A549 (cell line): Measurements from ENCODE around the gene S100A7A. TPM values are rescaled to one million over a fixed set of nuclear protein-coding genes. Genes with fewer than 3 reads are reported as not detected.
"Not testable (repeated sequence)": the region's sequence is repeated elsewhere in the genome, so short reads cannot be mapped to it uniquely, and the experiment has no call there.

Experiments
- ATAC-seq, 2 experiments: fragments of 200-7000 bp in 1 of 2; fragments of >200 bp in 1 of 2; cut with Nextera tagmentation in 1 of 2; cut with Tn5 transposase in 1 of 2; 3 replicates each; pipeline versions ENCODE4 v1.8.0 to v1.9.1; 2018 to 2020; ENCODE audit warnings: mild to moderate bottlenecking in 1 of 2, moderate library complexity in 1 of 2
- CTCF ChIA-PET: fragments of 300-600 bp; sonication (Branson Sonifier 250); formaldehyde crosslinking; extraction: SDS; loops from one replicate; lab custom pipeline; 2021; ENCODE audit warnings: antibody characterized with exemption, inconsistent platforms; lab: Yijun Ruan, JAX
- POLR2A ChIA-PET: fragments of 350-600 bp; formaldehyde crosslinking; extraction: SDS; loops from one replicate; lab custom pipeline; 2021; ENCODE audit warnings: antibody characterized with exemption, inconsistent platforms; lab: Yijun Ruan, JAX
- DNase-seq, 2 experiments: peaks; one replicate each; pipeline versions ENCODE4 v3.0.0 to v3.0.0-alpha.2; 2011 to 2016; ENCODE audit warnings: low read depth in 1 of 2, low spot score in 1 of 2
- FAIRE-seq: peaks from 2 replicates; lab custom pipeline; 2011; peaks lifted over from hg19 to GRCh38; lab: Jason Lieb, UNC
- H3K27ac ChIP-seq, 2 experiments: fragments of >200 bp; sonication (Bioruptor Twin); formaldehyde crosslinking; 3 replicates each; pipeline ENCODE4 v1.5.1; 2016 to 2017
- H3K4me1 ChIP-seq: fragments of >200 bp; sonication (Bioruptor Twin); formaldehyde crosslinking; 3 replicates; pipeline ENCODE4 v1.6.1; 2016
- H3K4me2 ChIP-seq: fragments of >200 bp; sonication (Bioruptor Twin); formaldehyde crosslinking; 3 replicates; pipeline ENCODE4 v1.6.1; 2016
- H3K4me3 ChIP-seq: fragments of >200 bp; sonication (Bioruptor Twin); formaldehyde crosslinking; 3 replicates; pipeline ENCODE4 v1.5.1; 2016
- H3K9me3 ChIP-seq: fragments of >200 bp; sonication (Bioruptor Twin); formaldehyde crosslinking; 3 replicates; pipeline ENCODE4 v1.6.1; 2016
- CEBPB ChIP-seq, 2 experiments: fragments of >200 bp in 1 of 2; sonication (Bioruptor Twin) in 1 of 2; formaldehyde crosslinking in 1 of 2; IDR thresholded peaks; 2 replicates each; pipeline ENCODE4 v1.6.1; 2012 to 2016
- FOSB ChIP-seq: fragments of 250-450 bp; sonication (Bioruptor Pico); IDR thresholded peaks from 2 replicates; pipeline ENCODE4 v1.5.0; 2020; ENCODE audit warnings: mild to moderate bottlenecking, moderate library complexity
- FOSL2 ChIP-seq, 2 experiments: fragments of 450-650 bp in 1 of 2; fragments of >200 bp in 1 of 2; sonication (Bioruptor Twin) in 1 of 2; formaldehyde crosslinking; IDR thresholded peaks; 2 replicates each; pipeline versions ENCODE4 v1.5.0 to v1.6.1; 2016 to 2020; ENCODE audit warnings: mild to moderate bottlenecking in 1 of 2, moderate library complexity in 1 of 2
- GATA3 ChIP-seq: IDR thresholded peaks from 2 replicates; pipeline ENCODE4 v1.6.1; 2012; ENCODE audit warnings: borderline replicate concordance
- MYC ChIP-seq: IDR thresholded peaks from 2 replicates; pipeline ENCODE4 v1.6.1; 2012; ENCODE audit warnings: mild to moderate bottlenecking, inconsistent platforms, low read length, improper control_type of control experiment, borderline replicate concordance
- RFX5 ChIP-seq: fragments of 450-650 bp; IDR thresholded peaks from 2 replicates; pipeline ENCODE4 v1.7.1; 2014; ENCODE audit warnings: antibody characterized with exemption, mild to moderate bottlenecking, moderate library complexity
- RNF2 ChIP-seq: fragments of 200-600 bp; sonication (generic); IDR thresholded peaks from 2 replicates; pipeline ENCODE4 v1.6.1; 2016; ENCODE audit warnings: low read depth, mild to moderate bottlenecking, antibody characterized with exemption, moderate library complexity, borderline replicate concordance
- TFCP2L1 ChIP-seq: fragments of 250-450 bp; sonication (Bioruptor Pico); IDR thresholded peaks from 2 replicates; pipeline ENCODE4 v1.5.0; 2021; ENCODE audit warnings: mild to moderate bottlenecking
- WGBS: methylation state at CpG from one replicate; pipeline ENCODE4 v1.1.6; 2017; ENCODE audit errors: missing lambda C conversion rate; 5-methylcytosine and 5-hydroxymethylcytosine counted together
- polyA plus RNA-seq, 4 experiments: library from polyadenylated mRNA; depleted of rRNA in 3 of 4; stranded (reverse); fragments of >200 nt; fragmentation: RNase III in 1 of 4; extraction: RNeasy Plus Mini Kit Qiagen cat#74134 plus additional on column Dnase treatment in 1 of 4; gene quantifications; 2 replicates in 3 of 4; 3 replicates in 1 of 4; pipeline ENCODE4 v1.2.3, GENCODE V29; 2011 to 2017
- TF ChIP-seq, protein P1 (sequence below): IDR thresholded peaks from 2 replicates; pipeline ENCODE4 v1.6.1; 2012; ENCODE audit warnings: low read depth, borderline replicate concordance
- TF ChIP-seq, protein P2 (sequence below): fragments of 450-650 bp; IDR thresholded peaks from 2 replicates; pipeline ENCODE4 v1.6.1; 2014; ENCODE audit warnings: antibody characterized with exemption
- TF ChIP-seq, protein P3 (sequence below): fragments of 200-600 bp; sonication (generic); IDR thresholded peaks from 2 replicates; pipeline ENCODE4 v1.6.1; 2016; ENCODE audit warnings: antibody characterized with exemption, mild to moderate bottlenecking, moderate library complexity

The S100A7A gene
- polyA plus RNA-seq, 2 of the 4 experiments (the other 2 are of a cell fraction): not detected

DNA sequence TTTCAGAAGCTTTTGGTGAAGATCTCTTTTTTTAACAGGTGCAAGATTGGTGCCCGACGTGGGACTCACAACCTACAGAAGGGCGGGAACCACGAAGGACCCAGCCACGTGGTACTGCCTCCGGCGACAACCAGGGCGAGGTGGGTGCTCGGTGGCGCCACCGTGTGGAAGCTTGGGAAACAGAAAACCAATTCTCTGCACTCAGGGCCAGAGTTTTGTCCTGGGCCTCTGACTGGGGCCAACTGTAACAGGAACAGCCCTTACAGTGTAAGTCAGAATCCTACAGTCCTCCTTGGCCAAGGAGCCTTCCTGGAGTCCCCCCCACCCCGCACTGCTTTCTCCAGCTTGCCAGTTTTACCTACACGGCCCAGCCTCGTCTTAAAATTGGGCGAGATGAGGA, 11.6 kb upstream of the S100A7A start (continued):
- no peak for TF ChIP-seq MYC
- TF ChIP-seq RNF2: no peak
- TF ChIP-seq, protein P1, sequence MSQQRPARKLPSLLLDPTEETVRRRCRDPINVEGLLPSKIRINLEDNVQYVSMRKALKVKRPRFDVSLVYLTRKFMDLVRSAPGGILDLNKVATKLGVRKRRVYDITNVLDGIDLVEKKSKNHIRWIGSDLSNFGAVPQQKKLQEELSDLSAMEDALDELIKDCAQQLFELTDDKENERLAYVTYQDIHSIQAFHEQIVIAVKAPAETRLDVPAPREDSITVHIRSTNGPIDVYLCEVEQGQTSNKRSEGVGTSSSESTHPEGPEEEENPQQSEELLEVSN: peak; percentile 98
- TF ChIP-seq RFX5: no peak
- TF ChIP-seq TFCP2L1 (CRISPR knock-in tag): no peak
- TF ChIP-seq, protein P2, sequence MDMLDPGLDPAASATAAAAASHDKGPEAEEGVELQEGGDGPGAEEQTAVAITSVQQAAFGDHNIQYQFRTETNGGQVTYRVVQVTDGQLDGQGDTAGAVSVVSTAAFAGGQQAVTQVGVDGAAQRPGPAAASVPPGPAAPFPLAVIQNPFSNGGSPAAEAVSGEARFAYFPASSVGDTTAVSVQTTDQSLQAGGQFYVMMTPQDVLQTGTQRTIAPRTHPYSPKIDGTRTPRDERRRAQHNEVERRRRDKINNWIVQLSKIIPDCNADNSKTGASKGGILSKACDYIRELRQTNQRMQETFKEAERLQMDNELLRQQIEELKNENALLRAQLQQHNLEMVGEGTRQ: 0 out of 2 replicates have a peak, but pooled peaks have one; percentile 41
- TF ChIP-seq GATA3: no peak
- TF ChIP-seq, protein P3, sequence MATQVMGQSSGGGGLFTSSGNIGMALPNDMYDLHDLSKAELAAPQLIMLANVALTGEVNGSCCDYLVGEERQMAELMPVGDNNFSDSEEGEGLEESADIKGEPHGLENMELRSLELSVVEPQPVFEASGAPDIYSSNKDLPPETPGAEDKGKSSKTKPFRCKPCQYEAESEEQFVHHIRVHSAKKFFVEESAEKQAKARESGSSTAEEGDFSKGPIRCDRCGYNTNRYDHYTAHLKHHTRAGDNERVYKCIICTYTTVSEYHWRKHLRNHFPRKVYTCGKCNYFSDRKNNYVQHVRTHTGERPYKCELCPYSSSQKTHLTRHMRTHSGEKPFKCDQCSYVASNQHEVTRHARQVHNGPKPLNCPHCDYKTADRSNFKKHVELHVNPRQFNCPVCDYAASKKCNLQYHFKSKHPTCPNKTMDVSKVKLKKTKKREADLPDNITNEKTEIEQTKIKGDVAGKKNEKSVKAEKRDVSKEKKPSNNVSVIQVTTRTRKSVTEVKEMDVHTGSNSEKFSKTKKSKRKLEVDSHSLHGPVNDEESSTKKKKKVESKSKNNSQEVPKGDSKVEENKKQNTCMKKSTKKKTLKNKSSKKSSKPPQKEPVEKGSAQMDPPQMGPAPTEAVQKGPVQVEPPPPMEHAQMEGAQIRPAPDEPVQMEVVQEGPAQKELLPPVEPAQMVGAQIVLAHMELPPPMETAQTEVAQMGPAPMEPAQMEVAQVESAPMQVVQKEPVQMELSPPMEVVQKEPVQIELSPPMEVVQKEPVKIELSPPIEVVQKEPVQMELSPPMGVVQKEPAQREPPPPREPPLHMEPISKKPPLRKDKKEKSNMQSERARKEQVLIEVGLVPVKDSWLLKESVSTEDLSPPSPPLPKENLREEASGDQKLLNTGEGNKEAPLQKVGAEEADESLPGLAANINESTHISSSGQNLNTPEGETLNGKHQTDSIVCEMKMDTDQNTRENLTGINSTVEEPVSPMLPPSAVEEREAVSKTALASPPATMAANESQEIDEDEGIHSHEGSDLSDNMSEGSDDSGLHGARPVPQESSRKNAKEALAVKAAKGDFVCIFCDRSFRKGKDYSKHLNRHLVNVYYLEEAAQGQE: no peak
- no peak for TF ChIP-seq FOSB (CRISPR knock-in tag)
- no peak for TF ChIP-seq CEBPB (IDR thresholded peaks at IDR 0.05)
- no peak for TF ChIP-seq FOSL2 (IDR thresholded peaks at IDR 0.05)
- no peak for TF ChIP-seq FOSL2 (CRISPR knock-in tag; IDR thresholded peaks at IDR 0.05)

DNA sequence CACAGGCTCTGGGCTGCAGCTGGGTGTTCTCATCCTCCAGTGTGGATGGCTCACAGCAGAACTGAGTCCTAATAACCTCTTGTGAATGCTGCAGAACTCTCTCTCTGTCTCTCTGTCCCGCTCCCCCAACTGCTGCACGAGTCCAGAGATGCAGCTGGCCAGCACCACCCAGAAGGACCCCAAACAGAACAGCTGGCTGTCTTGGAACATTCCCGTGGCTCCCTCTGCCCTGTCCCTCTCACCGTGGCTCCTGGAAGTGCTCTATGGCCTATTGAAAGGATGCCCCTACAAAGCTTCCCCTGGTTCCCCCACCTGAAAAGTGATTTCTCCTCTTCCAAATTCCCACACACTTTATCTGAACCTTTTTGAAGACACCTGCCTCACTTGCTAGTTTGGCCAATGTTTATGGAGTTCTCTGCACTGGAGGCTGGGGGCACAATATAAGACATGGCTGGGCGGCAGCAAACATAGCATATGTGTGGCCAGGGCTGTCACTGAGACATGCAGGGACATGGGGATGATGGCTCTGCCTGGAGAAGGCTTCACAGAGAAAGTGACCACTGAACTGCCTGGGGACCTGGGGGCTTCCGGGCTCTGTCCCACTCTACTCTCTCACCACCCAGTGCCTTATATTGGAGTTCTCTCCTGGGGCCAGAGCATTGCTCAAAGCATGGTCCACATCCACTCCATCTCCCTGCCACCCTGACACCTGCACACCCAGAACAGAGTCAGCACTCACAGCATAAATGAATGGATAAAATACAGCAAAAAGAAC, 10.3 kb upstream of the S100A7A start:
- ATAC-seq, DNase-seq, H3K9me3 ChIP-seq, POLR2A ChIA-PET, H3K4me2 ChIP-seq, FAIRE-seq, H3K4me1 ChIP-seq, H3K27ac ChIP-seq, H3K4me3 ChIP-seq: not testable (repeated sequence)
- 2% methylated on average over 6 of the region's 6 CpGs for WGBS
- CTCF ChIA-PET: interaction anchor here (2.0 to 3.4 kb wide), 2 partner anchors 10 to 89 kb away, joined by 5 to 17 read pairs; no protein-coding TSS in a partner anchor

DNA sequence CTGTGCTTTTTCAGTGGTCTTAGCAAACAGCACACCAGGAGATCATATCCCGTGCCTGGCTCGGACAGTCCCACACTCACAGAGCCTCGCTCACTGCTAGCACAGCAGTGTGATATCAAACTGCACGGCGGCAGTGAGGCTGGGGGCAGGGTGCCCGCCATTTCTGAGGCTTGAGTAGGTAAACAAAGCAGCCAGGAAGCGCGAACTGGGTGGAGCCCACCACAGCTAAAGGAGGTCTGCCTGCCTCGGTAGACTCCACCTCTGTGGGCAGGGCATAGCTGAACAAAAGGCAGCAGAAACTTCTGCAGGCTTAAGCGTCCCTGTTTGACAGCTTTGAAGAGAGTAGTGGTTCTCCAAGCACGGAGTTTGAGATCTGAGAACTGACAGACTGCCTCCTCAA, 9.0 kb upstream of the S100A7A start:
- H3K9me3 ChIP-seq, ATAC-seq, POLR2A ChIA-PET, DNase-seq, FAIRE-seq, H3K4me1 ChIP-seq, H3K4me3 ChIP-seq, H3K4me2 ChIP-seq, H3K27ac ChIP-seq: not testable (repeated sequence)
- CTCF ChIA-PET: interaction anchor here (0.6 to 3.4 kb wide), 4 partner anchors 55 to 1358 kb away, joined by 3 to 17 read pairs (median 8); no protein-coding TSS in a partner anchor
- WGBS: 3% methylated on average over 10 of the region's 11 CpGs

DNA sequence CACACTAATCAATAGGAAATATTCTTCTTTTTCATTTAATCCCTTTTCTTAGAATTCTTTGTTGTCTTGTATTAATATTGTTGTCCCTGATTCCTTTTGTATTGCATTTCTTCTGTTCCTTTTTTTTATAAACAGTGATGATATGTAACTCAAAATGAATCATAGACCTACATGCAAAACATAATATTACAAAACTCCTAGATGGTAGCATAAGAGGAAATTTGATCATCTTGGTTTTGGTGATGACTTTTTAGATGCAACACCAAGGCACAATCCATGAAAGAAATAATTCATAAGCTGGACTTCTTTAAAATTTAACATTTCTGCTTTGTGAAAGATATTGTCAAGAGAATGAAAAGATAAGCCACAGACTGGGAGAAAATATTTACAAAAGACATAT, 2.4 kb upstream of the S100A7A start:
- H3K9me3 ChIP-seq, ATAC-seq, H3K4me2 ChIP-seq, H3K4me1 ChIP-seq, DNase-seq, H3K27ac ChIP-seq, POLR2A ChIA-PET, H3K4me3 ChIP-seq: not testable (repeated sequence)
- CTCF ChIA-PET: interaction anchor here (2.0 kb wide), 1 partner anchor 61 kb away, joined by 4 read pairs; no protein-coding TSS in a partner anchor
- peak; percentile 73 for FAIRE-seq
